Stimulated activated CD4-positive, alpha-beta T cell treated with anti-CD3 and anti-CD28 coated beads, Interleukin-12 subunit alpha, Interleukin-12 subunit beta, amount 100 ng/mL, for 48 hours (primary cell): ENCODE measurements around the gene RNF13.
"Not testable (repeated sequence)": the region's sequence is repeated elsewhere in the genome, so short reads cannot be mapped to it uniquely, and the experiment has no call there.

ENCODE experiments used
- DNase-seq, 3 donors: peaks; one replicate each; pipeline ENCODE4 v3.0.0-alpha.2; 2020; ENCODE audit warnings: low read depth in 2 of 3, low spot score in 1 of 3

Gene RNF13

GRCh38 chr3:149801195-149801594 lies 11.8 kb upstream of the RNF13 start:
- DNase-seq = no peak

GRCh38 chr3:149801639-149802038 lies 11.4 kb upstream of the RNF13 start:
- no peak for DNase-seq

GRCh38 chr3:149806171-149806778 lies 6.7 kb upstream of the RNF13 start:
- no peak for DNase-seq

GRCh38 chr3:149808209-149808829 lies 4.7 kb upstream of the RNF13 start:
- DNase-seq = peak in 2 of 3 donors; percentile 38 to 59

DNA sequence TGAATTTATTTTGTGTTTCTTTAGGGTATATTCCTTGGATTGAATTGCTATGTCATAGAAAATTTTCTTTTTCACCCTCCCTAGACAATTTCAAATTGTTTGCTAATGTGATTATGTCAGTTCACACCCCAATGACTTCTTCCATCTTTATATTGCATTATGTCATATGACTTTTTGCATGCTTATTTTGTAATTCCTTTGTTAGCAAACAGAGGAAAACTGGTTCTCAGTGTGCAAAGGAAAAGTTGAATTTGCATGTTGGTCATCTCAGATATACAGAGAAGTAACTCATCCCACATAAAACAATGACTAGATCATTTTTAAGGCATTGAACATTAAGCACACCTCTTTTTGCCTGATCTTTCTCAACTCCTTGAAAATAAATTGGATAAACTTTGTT lies 3.3 kb upstream of the RNF13 start:
- DNase-seq = no peak

DNA sequence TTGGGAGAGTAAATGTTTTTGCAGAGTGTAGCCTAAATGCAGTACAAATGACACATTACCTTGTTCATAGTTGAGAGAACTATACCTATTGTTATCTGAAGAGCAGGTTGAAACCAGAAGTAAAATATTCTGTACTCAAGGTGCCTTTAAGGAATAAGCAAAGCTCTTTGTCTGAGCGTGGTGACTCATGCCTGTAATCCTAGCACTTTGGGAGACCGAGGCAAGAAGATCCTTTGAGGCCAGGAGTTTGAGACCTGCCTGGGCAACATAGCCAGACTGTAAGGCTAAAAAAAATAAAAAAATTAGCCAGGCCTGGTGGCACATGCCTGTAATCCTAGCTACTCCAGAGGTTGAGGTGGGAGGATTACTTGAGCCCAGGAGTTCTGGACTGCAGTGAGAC lies 2.2 kb upstream of the RNF13 start:
- DNase-seq = no peak

DNA sequence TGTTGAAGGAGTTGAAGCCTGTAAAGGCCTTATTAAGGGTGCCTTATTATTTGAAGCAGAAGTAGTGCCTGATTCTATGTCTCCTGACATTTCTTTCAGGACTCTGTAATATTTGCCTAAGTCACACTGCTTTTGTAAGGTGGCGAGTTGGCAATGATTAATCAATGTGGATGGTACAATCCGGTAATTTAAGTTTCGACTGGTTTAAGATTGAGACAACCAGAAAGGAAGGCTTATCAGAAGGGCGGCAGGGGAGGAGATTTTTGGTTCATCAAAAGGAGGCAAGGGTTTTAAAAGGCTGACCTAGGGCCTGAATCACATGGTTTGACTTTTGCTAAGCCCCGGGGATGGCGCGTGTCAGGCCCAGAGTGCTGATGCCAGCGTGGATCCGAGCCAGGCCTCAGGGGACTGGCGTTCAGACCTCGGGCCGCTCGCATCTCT lies 830 bp upstream of the RNF13 start:
- no peak for DNase-seq

DNA sequence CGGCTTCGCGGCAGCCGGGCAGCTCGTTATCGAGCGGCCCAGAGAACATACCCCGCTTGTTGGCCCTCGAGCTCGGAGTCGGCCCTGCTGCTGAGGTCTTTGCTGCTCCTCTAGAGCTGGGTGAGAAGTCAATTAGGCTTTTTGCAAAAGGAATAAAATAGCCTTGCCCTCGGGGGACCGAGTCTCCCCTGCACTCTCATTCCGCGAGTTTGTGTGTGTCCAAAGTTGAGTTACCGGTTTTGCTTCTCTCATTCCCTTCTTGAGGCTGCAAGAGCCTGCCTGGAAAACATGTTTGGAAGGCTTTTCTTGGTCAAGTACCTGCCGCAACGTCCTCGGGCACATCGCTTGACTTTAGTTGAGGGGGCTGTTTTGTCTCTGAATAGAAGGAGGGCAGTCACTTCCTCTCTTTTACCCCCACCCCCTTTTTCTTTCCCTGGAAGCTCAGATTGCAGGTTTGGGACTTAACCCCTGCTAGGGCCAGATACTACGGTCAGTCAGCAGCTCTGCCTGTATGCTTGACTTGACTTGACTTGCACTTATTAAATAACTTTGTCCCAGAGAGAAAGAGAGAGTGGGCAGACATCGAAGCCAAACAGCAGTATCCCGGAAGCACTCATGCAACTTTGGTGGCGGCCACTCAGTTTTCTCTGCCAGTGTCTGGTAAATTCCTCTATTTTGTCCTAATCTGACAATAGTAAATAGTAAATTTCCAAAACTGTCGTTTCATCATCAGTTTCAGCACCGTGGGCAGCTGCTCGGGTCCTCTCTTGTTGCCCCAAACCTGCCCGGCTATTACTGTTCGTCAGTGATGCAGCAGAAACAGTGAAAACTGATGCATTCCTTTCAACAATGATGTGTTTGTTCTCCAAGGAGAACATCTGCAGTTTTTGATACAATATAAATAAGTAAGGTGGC lies 609 bp downstream of the RNF13 start:
- DNase-seq = peak in 1 of 3 donors; percentile 1

- DNase-seq = no peak
These were observed 2.3 kb downstream of the RNF13 start for GRCh38 chr3:149815321-149815720.

GRCh38 chr3:149815728-149816127 lies 2.7 kb downstream of the RNF13 start:
- no peak for DNase-seq

DNA sequence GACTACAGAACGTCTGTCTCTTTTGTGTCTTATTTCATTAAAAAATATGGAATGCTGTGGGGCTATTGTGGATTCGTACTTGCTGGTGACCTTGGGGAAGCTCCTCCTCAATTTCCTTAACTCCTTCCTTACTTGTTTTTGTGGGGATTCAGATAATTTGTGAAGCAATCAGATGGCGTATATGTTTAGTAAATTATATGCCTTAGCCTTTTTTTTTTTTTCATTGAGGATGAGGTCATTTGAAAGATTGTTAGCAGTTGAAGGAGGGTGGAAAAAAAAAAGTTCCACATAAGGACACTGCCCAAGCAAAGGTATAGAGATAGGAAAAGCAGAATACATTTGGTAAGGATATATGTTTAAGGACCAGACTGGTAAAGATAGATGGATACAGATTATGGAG lies 3.3 kb downstream of the RNF13 start:
- DNase-seq = no peak

DNA sequence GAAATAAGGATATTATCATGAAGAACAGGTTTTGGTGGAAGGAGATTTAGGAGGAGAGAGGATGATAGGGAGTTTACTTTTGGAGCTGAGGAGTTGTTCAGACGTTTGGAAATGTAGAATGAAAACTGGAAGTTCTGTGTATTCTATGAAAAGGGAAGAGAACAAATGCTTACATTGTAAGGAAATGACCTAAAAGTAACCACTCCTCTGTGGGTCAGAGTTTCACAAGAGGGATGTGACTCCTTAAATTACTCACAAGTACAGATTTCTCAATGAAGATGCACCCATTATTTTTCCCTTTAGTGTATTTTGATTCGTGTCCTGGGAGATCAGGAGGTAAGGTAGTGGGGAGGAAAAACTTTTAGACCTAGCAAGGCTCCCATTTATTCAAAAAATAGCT lies 4.0 kb downstream of the RNF13 start:
- DNase-seq = no peak

DNA sequence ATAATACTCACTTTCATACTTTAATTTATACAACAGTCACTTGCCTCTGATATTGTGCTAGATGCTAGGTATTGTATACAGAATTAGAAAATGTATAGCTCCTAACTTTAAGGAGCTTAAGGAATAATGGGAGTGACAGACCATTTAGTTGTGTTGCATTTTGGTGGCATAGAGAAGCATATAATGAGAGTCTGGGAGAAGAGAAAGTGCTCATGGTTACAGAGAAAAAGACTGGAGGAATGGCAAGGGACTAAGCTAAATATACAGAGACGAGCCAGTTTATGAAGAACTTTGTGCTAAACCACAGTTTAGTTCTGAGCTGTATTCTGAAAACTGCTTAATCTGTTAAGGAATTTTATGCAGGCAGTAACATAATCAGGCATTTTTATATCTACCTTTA lies 6.4 kb downstream of the RNF13 start:
- DNase-seq = no peak

GRCh38 chr3:149820183-149820582 lies 7.2 kb downstream of the RNF13 start:
- DNase-seq = no peak

DNA sequence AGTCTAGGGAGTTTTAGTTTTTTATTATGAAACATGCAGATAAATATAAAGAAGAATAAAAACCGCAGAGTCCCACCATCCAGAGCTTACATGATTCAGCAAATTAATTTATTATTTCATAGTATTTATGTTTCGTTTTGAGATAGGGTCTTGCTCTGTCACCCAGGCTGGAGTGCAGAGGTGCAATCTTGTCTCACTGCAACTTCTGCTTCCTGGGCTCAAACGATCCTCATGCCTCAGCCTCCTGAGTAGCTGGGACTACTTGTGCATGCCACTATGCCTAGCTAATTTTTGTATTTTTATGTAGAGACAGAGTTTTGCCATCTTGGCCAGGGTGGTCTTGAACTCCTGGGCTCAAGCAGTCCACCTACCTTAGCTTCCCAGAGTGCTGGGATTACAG lies 13.6 kb downstream of the RNF13 start:
- DNase-seq = no peak

GRCh38 chr3:149828390-149828789 lies 15.4 kb downstream of the RNF13 start:
- DNase-seq = no peak

- not testable (repeated sequence) for DNase-seq
These were observed 16.6 kb downstream of the RNF13 start for GRCh38 chr3:149829631-149830030.

- DNase-seq = no peak
These were observed 17.9 kb downstream of the RNF13 start for GRCh38 chr3:149830902-149831301.

- no peak for DNase-seq
These were observed 18.3 kb downstream of the RNF13 start for GRCh38 chr3:149831321-149831720.

DNA sequence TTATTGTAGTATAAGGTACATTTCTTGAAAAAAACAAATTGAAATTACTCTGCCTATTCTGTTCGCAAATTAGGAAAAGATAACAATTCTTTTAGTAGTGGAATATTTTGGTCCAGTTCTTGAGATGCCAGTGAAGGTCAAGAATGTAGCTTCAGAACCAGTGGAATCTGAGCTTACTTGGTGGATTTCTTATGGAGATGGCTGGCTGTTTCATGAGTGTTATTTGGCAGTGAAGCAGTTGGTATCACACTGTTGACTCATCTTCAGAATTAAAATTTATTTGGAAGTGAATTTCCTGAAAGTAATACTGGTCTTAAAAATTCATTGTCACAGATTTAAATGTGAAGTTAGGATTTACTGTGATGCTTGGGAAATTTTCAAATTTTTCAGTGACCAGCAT lies 19.1 kb downstream of the RNF13 start:
- DNase-seq = no peak

DNA sequence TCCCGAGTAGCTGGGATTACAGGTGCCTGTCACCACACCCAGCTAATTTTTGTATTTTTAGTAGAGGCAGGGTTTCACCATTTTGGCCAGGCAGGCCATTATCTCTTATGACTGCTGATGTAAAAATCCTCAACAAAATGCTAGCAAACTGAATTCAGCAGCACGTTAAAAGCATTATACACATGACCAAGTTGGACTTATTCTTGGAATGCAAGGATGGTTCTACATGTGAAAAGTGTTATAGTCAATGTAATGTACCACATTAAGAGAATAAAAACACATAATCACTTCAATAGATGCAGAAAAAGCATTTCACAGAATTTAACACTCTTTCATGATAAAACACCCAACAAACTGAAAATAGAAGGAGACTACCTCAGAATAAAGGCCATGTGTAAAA lies 20.2 kb downstream of the RNF13 start:
- DNase-seq = no peak

GRCh38 chr3:149838491-149838890 lies 25.5 kb downstream of the RNF13 start:
- not testable (repeated sequence) for DNase-seq
